Activated CD8-positive, alpha-beta memory T cell treated with anti-CD3 and anti-CD28 coated beads for 1 hour (primary cell): Measurements from ENCODE around the gene VAT1L.

Source experiments
- DNase-seq, 2 donors: peaks; one replicate each; pipeline ENCODE4 v3.0.0-alpha.2; 2020; ENCODE audit warnings: low read depth in 1 of 2; ENCODE audit errors: extremely low read depth in 1 of 2

Gene VAT1L

GRCh38 chr16:77781091-77781490 lies 7.3 kb upstream of the VAT1L start:
- no peak for DNase-seq

GRCh38 chr16:77782694-77783093 lies 5.7 kb upstream of the VAT1L start:
- no peak for DNase-seq

GRCh38 chr16:77784441-77785372 lies 3.7 kb upstream of the VAT1L start:
- no peak for DNase-seq

- no peak for DNase-seq
Measured at GRCh38 chr16:77785373-77785764, 3.0 kb upstream of the VAT1L start.

DNA sequence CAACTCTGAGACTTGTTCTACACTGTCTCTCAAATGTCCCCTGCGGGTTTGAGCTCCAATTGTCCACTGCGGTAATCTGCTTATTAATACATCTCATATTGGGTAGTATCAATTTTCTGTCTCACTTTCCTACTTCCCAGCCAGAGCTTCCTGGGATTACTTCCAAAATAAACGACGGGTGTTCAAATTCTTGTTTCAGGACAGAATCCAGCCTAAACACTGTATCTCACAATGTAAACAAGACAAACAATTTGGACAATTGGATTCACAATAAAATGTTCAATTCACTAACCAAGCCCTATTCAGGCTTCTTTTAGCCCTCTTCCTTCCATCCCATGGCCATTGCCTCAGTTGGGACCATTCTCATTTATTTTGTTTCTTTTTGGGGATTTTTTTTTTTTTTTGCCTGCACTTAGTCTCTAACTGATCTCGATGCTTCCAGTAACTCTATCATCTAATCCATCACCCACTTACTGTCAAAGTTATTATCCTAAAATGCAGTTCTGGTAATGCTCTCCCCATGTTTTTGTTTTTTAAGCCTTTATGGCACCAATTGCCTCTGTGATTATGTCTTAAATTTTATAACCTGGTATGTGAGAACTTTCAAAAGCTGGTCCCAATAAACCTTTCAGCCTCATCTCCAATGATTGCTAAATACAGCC lies 2.0 kb upstream of the VAT1L start:
- no peak for DNase-seq

- DNase-seq: no peak
Measured at GRCh38 chr16:77787452-77787851, 912 bp upstream of the VAT1L start.

- DNase-seq: no peak
Measured at GRCh38 chr16:77789085-77790008, 983 bp downstream of the VAT1L start.

- no peak for DNase-seq
Measured at GRCh38 chr16:77790009-77790372, 1.6 kb downstream of the VAT1L start.

DNA sequence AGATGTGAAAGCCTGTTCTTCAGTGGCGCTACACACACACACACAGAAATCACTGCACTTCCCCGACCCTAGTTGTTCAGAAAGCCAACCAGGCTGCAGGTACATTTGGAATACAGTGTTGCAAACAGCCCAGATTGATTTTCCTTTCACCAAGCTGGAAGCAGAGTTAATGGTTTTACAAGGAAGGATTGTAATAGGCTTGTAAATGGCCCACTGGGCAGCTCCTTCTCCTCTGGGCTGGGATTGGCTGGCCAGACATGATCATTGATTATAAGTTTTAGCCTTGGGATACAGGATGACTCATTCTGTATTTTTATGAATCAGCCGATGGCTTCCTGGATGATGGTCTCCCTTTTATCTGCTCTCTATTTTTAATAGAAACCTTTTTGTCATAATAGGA lies 2.5 kb downstream of the VAT1L start:
- DNase-seq: no peak

GRCh38 chr16:77793417-77793816 lies 5.1 kb downstream of the VAT1L start:
- DNase-seq: no peak

DNA sequence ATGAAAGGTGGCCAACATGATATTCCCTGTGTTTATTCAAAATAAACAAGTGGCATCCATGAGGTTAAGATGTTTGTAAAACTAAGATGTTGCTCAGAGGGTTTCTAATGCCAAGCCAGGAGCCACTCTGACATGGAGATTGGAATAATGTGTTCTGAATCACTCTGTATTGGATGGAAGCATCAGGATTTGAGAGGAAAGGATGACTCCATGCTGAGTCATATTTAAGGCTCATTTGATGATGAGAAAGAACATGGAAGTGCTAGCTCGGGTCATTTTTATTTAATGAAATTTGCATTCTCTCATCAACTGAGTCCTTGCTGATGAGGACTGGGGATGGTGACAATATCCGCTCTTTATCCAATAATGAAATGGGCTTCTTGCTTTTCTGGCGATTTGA lies 6.2 kb downstream of the VAT1L start:
- DNase-seq: no peak

DNA sequence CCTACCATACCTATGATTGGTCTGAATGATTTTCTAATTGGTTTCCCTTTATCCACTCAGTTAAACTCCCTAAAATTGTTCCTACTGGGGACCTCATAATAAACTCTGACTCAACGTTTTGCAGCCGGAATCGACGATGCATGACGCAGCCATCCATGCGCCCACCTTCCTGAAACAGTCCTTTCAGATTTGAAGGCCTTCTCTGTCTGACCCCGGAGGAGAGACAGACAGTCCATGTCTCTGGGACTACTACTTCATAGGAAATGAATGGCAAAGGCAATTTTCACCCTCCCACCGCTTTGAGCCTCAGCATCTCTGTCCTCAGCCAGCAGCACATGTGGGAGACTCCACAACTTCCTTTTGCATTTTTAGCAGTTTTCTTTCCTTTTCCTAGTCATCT lies 13.5 kb downstream of the VAT1L start:
- DNase-seq: no peak

- DNase-seq: no peak
Measured at GRCh38 chr16:77805398-77805797, 17.0 kb downstream of the VAT1L start.

DNA sequence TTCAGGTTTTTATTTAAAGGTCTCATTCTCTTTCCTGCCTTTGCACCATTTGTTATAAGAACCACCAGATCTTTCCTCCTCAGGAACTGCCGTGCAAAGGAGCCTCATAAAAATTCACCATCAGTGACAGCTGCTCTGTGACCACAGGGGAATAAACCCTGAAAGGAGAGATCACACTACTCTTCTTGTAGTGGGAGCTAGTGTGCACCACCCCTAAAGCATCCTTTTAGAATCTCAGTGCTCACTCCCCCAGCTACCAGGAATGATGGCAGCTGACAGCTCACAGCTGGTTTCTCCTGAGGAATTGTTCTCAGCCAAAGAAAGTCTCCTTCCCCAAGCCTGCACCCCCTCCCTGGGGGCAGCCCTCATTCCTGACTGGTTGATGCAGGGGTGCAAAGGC lies 18.7 kb downstream of the VAT1L start:
- no peak for DNase-seq

DNA sequence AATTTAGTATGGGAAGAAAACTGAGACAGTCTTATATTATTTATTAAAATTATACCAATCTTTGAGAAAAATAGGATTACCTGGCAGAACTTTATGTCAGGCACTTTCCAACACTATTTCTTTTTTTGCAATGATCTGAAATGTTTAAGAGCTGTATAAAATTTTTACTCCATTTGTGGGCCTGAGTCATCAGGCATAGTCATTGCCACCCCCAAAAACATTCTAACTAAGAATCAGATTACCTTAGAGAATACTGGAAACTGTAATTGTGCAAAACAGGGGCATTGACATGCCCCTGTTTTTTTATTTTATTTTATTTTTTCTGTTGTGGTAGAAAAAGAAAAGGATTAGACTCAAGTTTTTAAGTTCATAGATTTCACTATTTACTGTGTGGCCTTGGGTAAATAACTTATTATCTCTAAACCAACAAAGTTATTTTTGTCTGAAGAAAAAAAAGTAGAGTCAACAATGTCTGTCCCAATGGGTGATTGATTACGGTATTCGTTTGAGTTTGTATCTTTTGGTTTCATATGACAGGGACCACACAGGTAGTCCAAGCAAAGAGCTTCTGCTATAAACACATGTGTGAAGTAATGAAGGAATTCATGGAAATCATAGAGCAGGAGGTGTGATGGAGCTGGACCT lies 24.6 kb downstream of the VAT1L start:
- no peak for DNase-seq

DNA sequence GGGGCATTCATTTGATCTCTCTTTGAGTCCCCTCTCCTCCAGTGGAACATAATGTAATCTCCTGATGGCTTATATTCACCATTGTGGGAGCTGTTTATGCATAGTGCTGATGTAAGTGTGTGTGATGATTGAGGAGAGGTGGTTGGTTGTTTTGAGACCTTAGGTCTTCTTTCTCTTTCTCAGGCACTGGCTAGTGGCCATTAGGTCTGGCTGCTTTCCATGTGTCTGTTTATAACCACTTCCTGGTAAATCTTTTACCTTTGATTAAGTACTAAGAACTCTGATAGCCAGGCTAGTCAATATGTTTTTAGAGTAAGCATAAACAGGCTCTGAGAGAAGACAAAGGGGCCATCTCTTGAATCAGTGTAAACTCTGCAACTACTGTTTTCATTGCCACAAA lies 27.9 kb downstream of the VAT1L start:
- DNase-seq: no peak

DNA sequence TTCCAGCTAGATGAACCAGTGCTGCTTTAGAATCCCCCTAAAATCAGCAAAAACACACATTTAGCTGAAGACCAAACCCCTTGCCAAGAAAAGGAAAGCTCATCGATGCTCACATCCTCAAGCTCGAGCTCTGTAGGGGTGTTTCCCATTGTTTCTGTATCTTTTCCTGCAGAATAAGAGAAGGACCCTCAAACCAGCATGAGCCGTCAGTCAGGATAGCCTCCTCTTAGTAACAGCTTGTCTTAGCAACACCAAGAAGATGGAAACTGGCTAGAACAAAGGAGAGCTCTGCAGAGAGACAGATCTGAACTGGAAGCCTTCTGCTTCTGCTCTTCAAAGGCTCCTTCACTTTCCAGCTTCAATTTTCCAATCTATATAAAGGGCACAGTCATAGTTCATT lies 32.0 kb downstream of the VAT1L start:
- no peak for DNase-seq

GRCh38 chr16:77822661-77823060 lies 34.3 kb downstream of the VAT1L start:
- no peak for DNase-seq

GRCh38 chr16:77823067-77823466 lies 34.7 kb downstream of the VAT1L start:
- DNase-seq: no peak

DNA sequence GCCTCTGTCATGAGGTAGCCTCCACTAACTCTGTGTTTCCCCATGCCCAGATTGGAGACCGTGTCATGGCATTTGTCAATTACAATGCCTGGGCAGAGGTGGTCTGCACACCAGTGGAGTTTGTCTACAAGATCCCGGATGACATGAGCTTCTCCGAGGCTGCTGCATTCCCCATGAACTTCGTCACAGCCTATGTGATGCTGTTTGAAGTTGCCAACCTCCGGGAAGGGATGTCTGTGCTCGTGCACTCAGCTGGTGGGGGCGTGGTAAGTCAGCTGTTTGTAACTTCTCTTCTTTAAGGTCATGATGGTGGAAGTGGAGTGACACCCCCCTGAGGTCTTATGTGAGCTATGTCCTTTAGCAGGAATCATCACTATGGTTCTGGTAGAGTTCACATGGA lies 36.8 kb downstream of the VAT1L start:
- DNase-seq: no peak

- DNase-seq: no peak
Measured at GRCh38 chr16:77827032-77827431, 38.7 kb downstream of the VAT1L start.
